HG02610 (cell line): ENCODE results near the gene CAMSAP1.

ENCODE experiments used
- ATAC-seq: cut with Tn5 transposase; IDR thresholded peaks from one replicate; pipeline ENCODE4 v1.9.1; 2021; ENCODE audit warnings: mild to moderate bottlenecking, moderate library complexity; ENCODE audit not compliant: unreplicated experiment

Gene CAMSAP1

DNA sequence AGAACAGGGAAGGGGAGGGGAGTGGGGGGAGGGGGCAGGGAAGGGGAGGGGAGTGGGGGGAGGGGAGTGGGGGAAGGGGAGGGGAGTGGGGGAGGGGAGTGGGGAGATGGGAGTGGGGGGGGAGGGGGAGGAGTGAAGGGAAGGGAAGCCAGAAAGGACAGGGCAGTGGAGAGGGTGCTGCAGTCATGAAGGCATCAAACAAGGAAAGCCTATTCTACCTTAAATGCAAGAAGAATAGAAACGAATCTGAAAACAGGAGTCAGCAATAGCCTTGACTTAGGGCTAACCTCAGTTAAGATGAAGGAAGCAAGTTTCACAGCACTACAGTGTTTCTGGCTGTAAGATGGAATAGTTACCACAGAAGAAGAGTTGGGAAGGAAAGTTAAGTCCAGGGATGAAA is 59.5 kb downstream of the CAMSAP1 start:
- ATAC-seq = no peak

DNA sequence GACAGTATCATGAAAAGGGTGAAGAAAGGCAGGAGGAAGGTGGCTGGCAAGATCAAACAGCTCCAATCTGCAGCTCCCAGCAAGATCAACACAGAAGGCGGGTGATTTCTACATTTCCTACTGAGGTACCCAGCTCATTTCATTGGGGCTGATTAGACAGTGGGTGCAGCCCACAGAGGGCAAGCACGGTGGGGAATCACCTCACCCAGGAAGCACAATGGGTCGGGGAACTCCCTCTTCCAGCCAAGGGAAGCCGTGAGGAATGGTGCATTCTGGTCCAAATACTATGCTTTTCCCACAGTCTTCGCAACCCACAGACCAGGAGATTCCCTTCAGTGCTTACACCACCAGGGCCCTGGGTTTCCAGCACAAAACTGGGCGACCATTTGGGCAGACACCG is 66.8 kb downstream of the CAMSAP1 start:
- no peak for ATAC-seq

DNA sequence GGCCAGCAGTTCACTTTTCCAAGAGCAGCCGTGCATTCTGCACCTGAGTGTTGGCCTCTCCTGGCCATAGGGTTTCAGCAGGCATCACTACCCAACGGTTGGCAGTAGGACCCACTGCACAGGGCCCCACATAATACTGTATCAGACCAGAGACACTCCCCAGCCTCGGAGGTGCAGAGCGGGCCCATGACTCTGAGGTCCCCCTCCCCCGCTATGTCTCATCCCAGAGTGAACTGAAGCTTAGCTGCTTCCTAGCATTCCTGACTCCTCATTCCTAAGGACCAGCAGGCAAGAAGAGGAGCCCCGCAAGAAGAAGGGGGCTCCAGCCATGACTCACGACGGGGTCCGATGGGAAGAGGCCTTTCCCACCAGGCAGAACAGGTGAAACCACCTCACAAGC is 67.2 kb downstream of the CAMSAP1 start:
- ATAC-seq = no peak

DNA sequence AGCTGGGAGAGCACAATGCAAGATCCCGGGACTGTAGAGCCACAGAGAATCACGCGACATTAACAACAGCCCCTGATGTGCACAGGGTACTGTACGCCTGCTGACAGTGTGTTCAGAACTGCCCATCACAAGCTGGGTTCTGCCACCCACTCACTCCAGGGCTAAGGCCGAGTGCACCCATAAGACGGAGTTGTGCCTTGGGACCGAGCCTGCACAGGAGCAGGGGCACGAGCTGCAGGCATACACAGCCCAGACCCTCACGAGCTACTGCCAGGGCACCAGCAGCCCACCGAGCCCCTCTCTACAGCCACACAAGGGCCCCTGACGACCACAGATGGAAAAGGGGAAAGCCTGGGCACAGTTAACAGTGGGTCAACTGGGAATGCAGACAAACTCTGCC is 67.8 kb downstream of the CAMSAP1 start:
- ATAC-seq = no peak

DNA sequence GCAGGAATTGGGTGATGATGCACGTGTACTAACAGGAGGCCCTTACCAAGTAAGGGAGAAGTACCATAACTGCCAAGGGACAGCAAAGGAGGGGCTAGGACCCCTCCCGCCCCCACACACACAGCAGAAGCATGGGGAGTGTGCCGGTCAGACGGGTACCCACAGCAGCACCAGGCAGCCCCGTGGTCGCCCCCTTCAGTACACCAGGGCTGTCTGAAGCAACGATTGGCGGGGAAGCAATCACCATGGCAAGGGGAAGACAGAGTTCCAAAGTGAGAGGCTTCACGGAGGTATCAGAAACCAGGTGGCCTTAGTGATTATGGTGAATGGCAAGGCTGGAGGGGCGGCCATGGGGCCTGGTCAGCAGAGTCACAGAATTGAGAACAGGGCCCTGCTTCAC is 72.2 kb downstream of the CAMSAP1 start:
- no peak for ATAC-seq

DNA sequence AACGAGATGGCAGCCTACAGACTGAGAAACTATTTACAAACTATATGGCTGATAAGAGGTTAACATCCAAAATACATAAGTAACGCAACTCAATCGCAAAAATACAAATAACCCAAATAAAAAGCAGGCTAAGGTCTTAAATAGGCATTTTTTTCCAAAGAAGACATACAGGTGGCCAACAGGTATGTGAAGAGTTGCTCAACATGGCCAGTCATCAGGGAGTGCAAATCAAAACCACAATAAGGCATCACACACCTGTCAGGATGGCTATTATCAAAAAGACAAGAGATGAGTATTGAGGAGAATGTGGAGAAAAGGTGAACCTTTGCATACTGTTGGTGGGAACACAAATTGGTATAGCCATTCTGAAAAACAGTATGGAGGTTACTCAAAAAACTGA is 73.5 kb downstream of the CAMSAP1 start:
- ATAC-seq = no peak

DNA sequence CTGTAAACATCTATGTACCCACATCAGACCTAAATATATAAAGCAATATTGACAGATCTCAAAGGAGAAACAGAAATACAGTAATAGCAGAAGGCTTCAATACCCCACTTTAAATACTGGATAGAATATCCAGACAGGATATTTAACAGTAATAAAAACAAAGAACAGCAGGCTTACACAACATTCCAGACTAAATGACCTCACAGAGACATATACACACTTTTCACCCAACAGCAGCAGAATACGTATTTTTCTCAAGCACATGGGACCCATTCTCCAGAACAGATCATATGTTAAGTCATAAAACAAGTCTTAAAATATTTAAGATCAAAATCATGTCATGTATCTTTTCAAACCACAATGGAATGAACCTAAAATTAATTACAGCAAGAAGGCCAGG is 76.8 kb downstream of the CAMSAP1 start:
- no peak for ATAC-seq

DNA sequence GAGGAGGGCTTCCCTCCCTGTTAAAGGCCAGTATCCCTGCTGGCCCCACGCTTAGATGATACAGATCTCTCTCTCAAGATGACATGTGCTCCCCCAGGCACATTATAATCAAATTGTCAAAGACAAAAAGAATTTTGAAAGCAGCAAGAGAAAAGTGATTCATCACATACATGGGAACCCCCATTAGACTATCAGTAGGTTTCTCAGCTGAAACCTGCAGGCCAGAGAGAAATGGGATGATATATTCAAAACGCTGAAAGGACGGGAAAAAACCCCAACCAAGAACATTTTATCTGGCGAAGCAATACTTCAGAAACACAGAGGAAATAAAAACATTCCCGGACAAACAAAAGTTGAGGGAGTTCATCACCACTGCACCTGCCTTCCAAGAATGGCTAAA is 78.7 kb downstream of the CAMSAP1 start:
- no peak for ATAC-seq

DNA sequence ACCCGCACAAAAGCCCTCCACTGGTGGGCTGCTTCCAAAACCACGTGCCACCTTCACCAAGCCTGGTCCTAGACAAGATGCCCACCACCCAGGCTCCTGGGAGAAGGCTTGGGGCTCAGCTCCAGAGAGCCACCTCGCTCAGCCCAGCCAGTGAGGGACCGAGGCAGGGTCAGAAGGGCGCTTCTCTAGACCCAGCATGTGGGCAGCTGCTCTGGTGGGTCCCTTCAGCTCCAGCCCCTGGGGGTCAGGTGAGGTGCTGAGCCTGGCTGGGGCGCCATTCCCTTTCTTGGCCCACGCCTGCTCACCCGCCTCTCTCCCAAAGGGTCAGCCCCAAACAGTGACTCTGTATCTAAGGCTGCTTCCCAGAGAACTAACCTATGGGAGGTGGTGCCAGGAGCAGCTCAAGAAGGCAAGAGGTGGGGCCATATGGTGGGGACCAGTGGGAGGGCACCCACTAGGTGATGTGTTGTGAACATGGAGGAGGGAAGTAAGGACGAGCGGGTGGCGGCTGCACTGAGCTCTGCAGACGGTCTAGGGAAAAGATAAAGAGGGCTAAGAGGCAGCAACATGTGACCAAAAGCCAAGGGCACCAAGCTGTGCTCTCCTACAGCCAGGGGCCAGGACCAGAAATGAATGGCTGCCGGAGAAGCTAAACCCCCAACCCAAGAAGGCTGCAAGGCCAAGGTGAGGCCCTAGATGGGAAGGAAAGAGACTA is 79.3 kb downstream of the CAMSAP1 start:
- no peak for ATAC-seq

DNA sequence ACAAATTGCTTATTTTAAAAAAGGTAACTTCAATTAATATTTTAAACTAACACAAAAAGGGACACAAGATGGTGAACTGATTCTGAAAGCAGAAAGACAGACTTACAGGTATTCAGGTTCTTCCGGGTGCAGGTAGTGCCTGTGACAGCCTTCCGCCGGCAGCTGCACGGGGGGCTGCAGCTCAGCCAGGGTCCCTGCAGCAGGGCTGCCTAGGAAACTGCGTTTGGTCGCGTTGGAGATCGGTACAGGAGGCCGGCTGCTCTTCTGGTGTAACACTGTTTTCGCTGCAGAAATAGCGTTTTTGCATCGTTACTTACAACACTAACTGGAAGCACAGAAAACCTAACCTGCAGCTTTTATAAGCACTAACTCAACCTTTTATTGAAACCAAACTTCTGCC is 80.0 kb downstream of the CAMSAP1 start:
- no peak for ATAC-seq

DNA sequence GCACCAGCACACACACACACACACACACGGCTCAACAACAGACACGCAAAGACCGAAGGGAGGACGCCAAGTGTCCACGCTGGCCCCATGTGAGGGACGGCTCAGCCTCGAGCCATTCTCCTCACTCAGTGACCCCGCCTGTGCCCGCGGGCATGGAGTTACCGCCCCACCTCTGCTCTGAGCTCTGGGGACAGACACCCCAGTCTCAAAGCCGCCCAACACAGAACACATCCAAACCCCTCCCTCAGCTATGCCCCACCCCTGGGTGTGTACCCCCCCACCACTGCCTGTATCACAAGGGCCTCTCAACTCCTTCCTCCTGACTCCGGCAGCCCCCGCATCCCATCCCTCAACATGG is 81.2 kb downstream of the CAMSAP1 start:
- ATAC-seq = no peak

DNA sequence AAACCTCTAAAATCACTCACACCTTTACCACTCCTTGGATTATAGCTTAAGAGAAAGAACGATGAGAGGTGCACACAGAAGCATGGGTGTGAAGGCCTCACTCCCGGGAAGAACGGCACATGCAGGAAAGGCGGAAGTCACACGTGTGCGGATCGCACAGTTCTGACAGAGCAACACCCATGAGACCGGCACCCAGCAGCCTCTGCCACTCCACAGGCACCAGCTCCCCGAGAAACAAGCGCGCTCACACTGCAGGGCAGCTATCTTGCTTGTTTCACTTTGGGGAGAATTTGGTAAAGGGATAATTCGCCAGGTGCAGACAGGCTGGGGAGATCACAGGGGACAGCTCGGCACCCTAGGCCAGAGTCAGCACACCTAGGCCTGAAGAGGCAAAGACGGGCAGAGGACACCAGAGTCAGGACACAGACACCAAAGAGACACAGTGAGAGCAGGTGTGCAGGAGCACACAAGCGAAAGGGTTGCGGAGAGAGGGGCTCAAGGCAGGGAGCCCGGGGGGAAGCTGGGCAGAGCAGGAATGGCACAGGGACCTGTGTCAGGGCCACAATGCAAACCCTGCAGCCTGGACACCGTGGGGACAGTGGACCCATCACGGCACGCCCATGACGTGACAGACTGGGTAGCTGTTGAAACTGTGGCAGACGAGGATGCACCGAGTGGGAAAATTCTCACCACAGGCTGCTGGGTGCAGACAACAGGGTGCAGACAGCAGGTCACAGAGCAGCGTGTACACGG is 81.7 kb downstream of the CAMSAP1 start:
- no peak for ATAC-seq

DNA sequence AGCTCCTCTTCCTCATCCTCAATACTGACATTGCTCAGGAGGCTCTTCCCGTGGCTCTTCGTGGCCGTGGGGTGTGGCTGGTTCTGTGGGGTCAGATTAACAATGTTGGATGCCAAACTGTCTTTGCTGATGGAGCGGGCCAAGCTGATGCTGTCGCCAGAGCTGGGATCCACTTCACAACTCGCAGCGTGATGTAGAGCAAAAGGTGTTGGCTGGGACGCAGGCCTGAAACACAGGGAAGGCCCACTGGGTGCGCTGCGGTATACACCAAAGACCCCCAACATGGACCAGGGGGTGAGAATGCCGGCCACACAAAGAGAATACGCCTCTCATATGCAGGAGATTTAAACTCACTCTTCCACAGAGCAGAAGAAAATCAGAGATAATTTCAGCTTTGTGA is 84.3 kb downstream of the CAMSAP1 start:
- no peak for ATAC-seq

DNA sequence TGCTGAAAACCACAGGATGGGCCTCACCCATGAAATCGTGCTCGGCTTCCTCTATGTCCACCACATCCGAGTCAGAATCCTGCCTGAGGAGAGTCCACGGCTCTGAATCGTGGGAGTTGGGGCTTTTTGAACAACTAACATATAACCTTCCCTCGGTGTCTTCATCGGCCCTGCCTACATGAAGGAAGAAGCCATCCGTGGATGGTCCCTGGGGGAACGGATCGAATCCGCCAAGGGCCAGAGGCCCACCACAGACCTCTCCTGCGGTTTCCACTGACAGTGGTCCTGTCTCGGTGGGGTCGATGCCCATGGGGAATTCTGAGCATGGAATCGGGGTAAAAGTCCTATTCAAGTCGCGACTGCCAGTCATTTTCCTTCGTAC is 85.0 kb downstream of the CAMSAP1 start:
- no peak for ATAC-seq

DNA sequence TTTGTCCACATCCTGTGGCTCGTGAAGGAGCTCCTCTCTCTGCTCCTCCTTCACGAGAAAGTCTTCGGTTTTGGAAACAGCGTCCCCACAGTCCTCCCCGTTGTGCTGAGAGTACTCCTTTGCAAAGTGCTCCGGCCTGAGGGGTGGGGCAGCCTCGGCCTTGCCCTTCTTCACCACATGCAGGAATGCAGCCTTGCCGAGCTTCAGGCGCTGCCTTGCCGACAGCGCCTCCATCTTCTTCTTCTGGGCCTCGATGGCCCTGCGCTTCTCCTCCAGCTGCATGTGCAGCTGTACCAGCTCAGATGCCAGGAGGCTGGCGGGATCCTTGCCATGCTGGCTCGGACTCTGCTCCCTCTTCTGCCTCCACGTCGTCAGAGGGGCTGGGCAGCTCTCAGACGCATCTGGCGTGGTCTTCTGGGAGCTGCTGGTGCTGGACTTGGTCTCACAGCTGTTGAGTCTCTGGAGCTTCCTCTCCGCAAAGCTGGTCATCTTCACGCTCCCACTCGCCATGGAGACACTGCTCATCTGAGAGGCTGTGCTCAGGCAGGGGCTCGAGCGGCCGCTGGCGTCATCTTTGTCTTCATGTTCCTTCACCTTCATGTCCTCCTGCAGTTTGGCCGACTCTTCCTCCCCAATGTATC is 85.5 kb downstream of the CAMSAP1 start:
- no peak for ATAC-seq

DNA sequence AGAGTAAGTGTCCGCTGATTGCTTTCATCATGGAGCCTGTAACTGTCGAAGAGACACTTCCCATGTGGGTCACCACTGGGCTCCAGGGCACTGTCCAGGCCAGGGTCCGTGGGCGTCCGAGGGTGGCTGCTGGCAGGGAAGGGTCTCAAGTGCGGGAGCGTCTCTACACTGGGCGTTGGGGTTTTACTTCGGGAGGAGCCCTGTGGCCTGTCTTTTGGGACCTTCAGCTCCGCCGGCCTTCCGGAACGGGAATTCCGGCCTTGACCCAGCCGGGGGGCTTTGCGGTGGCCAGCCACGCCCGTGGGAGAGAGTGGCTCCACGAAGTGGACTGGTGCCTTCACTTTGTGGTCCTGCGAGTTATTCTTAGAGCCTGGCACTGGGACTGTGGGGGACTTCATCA is 86.2 kb downstream of the CAMSAP1 start:
- no peak for ATAC-seq

DNA sequence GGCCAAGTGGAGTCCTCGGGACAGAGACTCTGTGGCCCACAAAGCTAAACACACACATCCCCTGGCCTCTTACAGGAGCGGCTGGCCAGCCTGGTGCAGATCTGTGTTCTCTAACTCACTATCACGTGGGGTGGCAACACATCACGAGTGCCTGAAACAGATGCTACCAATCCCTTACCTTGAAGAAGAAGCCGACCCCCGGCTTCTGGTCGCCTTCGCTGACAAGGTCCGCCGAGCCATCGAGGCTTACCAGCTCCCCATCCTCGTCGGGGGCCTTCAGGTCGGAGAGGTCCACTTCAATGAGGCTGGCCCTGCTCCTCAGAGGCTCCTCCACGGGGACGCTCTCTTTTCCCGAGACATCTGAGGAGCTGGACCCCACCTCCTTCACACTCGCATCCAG is 86.7 kb downstream of the CAMSAP1 start:
- no peak for ATAC-seq

DNA sequence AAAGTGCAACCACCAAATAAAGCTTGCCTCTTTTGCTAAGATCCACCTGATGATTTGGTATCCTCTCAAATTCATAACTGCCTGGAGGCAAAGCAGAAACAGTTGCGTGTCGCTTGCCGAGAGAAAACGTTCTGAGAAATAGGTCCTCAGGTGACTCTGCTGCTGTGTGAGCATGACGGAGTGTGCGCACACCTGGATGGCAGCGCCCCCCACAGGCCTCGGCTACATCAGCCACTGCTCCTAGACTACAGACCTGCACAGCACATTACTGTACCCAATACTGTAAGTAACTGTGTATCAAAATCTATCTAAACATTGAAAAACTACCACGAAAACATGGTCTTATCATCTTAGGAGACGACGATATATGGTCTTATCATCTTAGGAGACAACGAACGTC is 87.4 kb downstream of the CAMSAP1 start:
- ATAC-seq = no peak

DNA sequence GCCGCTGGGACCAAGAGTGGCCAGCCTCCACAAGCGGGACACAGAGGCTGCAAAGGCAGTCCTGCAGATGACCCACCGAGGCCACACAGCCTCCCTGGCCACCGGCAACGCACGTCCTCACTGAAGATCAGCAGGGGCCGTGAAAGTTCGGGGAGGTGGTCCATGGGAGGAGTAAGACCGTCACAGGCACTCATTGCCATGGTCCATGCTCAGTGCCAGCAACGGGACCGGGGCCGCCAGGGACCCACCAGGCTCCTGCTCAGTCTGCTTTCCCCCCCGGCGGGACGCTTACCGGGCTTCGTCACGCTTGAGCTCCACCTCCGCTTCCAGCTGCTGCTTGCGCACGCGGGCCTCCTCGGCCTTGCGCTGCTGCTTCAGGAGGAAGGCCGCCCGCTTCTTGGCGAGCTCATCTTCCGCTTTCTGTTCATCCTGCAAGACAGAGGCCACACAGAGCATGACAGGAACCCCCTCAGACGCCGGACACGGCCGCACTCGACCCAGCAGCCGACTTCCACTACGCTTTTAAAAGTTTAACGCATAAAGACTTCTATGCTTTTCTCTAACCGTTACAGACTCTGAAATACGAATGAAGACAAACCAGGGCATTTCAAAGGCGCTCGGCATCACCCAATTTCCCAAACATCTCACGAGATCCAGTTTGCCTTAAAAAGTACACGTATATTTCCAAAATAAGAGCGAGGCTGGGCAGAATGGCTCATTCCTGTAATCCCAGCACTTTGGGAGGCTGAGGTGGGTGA is 88.4 kb downstream of the CAMSAP1 start:
- ATAC-seq = no peak

DNA sequence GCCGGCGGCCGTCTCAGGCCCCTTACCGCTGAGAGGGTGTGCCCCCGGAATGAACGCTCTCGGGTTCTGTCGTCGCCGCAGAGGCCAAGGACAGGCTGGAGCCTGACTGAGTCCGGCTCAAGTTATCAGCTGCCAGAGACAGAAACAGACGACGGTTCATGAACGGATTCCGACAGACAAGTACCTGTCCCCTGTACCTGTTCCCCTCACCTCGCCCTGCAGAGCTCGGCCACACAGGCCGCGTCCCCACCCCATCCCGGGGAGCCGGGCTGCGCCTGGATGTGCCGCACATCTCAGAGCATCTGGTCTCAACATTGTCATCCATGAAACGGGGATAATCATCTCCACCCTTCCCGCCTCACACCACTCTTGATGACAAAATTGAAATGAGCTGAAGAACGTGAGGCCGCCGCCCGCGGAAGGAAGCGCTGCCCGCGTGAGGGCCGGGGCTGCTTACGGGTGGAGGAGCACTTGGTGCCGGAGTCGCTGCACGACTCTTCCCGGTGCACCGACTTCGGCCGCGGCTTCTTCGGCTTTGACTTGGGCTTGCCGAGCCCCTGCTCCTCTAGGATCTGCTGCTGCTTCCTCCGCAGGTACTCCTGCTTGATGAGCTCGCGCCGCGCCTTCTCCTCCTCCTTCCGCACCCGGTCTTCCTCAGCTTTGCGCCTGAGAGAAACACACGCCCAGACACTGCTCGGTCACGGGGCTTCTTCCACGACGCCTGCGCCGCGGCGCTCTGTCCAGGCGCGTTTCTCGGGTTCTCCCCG is 89.2 kb downstream of the CAMSAP1 start:
- no peak for ATAC-seq

DNA sequence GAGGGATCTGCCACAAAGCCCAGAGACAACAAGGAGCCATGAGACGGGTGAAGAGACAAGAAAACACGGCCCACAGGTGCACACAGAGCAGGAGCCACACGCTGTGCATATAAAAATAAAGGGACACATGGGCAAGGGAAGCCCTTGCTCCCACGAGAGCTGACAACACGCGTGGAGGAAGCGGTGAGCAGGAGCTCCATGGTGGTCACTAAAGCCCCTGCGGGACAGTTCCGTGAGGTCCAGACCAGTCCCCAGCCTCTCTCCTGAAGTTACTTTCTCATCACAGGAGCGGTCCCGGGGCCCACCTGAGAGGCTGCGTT is 90.7 kb downstream of the CAMSAP1 start:
- no peak for ATAC-seq
